Measurements from ENCODE around the gene CMTM4. TPM values are rescaled to one million over a fixed set of nuclear protein-coding genes. Genes with fewer than 3 reads are reported as not detected.

The CMTM4 gene
- polyA plus RNA-seq, 1 donor (not counting 4 experiments of a cell fraction or from before 2014, with no cell fraction given) = 23.1 TPM

- Histone ChIP-seq H4K20me1 (ENCODE audit: control insufficient read depth, extremely low read depth, insufficient read depth, low read length) (no peaks in the 10 kb centered on the region), H3K4me1 (ENCODE audit: control insufficient read depth, extremely low read depth, insufficient read depth, low read length) (no peaks in the 10 kb centered on the region), H3K9me3 (ENCODE audit: control insufficient read depth, low read depth, low read length) (no peaks in the 10 kb centered on the region), H2AFZ (ENCODE audit: control insufficient read depth, low read length) (no peak overlapping the region), H3K4me3 (ENCODE audit: control insufficient read depth in 2 of 3, extremely low read depth in 1 of 3, insufficient read depth in 2 of 3, low read depth in 1 of 3, low read length in 3 of 3) (no peak overlapping the region), H3K79me2 (ENCODE audit: control insufficient read depth, insufficient read depth, low read length) (no peaks in the 10 kb centered on the region), H3K4me2 (ENCODE audit: control insufficient read depth, extremely low read depth, insufficient read depth, low read depth, low read length) (no peak overlapping the region), H3K27ac (ENCODE audit: control insufficient read depth, insufficient read depth, low read length) (no peak overlapping the region), H3K9ac (ENCODE audit: control insufficient read depth, extremely low read depth, insufficient read depth, low read length) (no peak overlapping the region), H3K9me1 (ENCODE audit: control insufficient read depth, extremely low read depth, insufficient read depth, low read length) (no peaks in the 10 kb centered on the region), H3K36me3 (ENCODE audit: control insufficient read depth in 2 of 2, extremely low read depth in 1 of 2, insufficient read depth in 2 of 2, low read length in 2 of 2) (no peaks in the 10 kb centered on the region), H3K27me3 (ENCODE audit: control insufficient read depth, extremely low read depth, insufficient read depth, low read length) (no peaks in the 10 kb centered on the region)
- DNase-seq (ENCODE audit: low read depth, low spot score) (no peak), FAIRE-seq (no peak)
- TF ChIP-seq EZH2 (IDR thresholded peaks at IDR 0.05; ENCODE audit: low read length) (no peak), CTCF (optimal IDR thresholded peaks at IDR 0.05 in 1 of 3, IDR thresholded peaks at IDR 0.05 in 1 of 3, conservative IDR thresholded peaks at IDR 0.05 in 1 of 3; ENCODE audit: extremely low read depth in 1 of 3, insufficient read depth in 2 of 3, low read length in 3 of 3) (no peak)
- dilution Hi-C loops (cut with MboI; ENCODE audit: extremely low pct_ligation_motif_present, low sequenced_read_pairs) = no loop called here
Observed at GRCh38 chr16:66587881-66588600, 108.5 kb downstream of the CMTM4 start.

GRCh38 chr16:66585481-66586239, 110.9 kb downstream of the CMTM4 start:
- no peaks in the 10 kb centered on the region for H3K9me3 ChIP-seq (ENCODE audit: control insufficient read depth, low read depth, low read length)
- TF ChIP-seq CTCF (optimal IDR thresholded peaks at IDR 0.05 in 1 of 3, IDR thresholded peaks at IDR 0.05 in 1 of 3, conservative IDR thresholded peaks at IDR 0.05 in 1 of 3; ENCODE audit: extremely low read depth in 1 of 3, insufficient read depth in 2 of 3, low read length in 3 of 3) (no peak), EZH2 (IDR thresholded peaks at IDR 0.05; ENCODE audit: low read length) (no peak)
- DNase-seq (ENCODE audit: low read depth, low spot score) (no peak), FAIRE-seq (no peak)
- no peaks in the 10 kb centered on the region for H4K20me1 ChIP-seq (ENCODE audit: control insufficient read depth, extremely low read depth, insufficient read depth, low read length)
- no peak overlapping the region for H2AFZ ChIP-seq (ENCODE audit: control insufficient read depth, low read length)
- H3K9ac ChIP-seq (ENCODE audit: control insufficient read depth, extremely low read depth, insufficient read depth, low read length) = no peak overlapping the region
- H3K4me1 ChIP-seq (ENCODE audit: control insufficient read depth, extremely low read depth, insufficient read depth, low read length) = peaks cover 8% of the 10 kb centered on the region
- no peak overlapping the region for H3K4me2 ChIP-seq (ENCODE audit: control insufficient read depth, extremely low read depth, insufficient read depth, low read depth, low read length)
- H3K4me3 ChIP-seq (ENCODE audit: control insufficient read depth in 2 of 3, extremely low read depth in 1 of 3, insufficient read depth in 2 of 3, low read depth in 1 of 3, low read length in 3 of 3) = no peak overlapping the region
- H3K36me3 ChIP-seq (ENCODE audit: control insufficient read depth in 2 of 2, extremely low read depth in 1 of 2, insufficient read depth in 2 of 2, low read length in 2 of 2) = no peaks in the 10 kb centered on the region
- H3K79me2 ChIP-seq (ENCODE audit: control insufficient read depth, insufficient read depth, low read length) = no peaks in the 10 kb centered on the region
- H3K27me3 ChIP-seq (ENCODE audit: control insufficient read depth, extremely low read depth, insufficient read depth, low read length) = no peaks in the 10 kb centered on the region
- H3K9me1 ChIP-seq (ENCODE audit: control insufficient read depth, extremely low read depth, insufficient read depth, low read length) = no peaks in the 10 kb centered on the region
- H3K27ac ChIP-seq (ENCODE audit: control insufficient read depth, insufficient read depth, low read length) = no peak overlapping the region
- dilution Hi-C loops (cut with MboI; ENCODE audit: extremely low pct_ligation_motif_present, low sequenced_read_pairs) = no loop called here
